ENCODE measurements around the gene ZNF354B. TPM values are rescaled to one million over a fixed set of nuclear protein-coding genes. Genes with fewer than 3 reads are reported as not detected.

ZNF354B gene
- total and polyA plus RNA-seq, 2 of the 13 experiments (the other 11 are each of a cell fraction or from before 2014, with no cell fraction given): 7.8 to 10.3 TPM

- peak; percentile 93 for TF ChIP-seq ZNF687 (CRISPR knock-in tag; IDR thresholded peaks at IDR 0.05)
- TF ChIP-seq ZNF251 (CRISPR knock-in tag; IDR thresholded peaks at IDR 0.05): no peak
- peak; percentile 69; the same call in 1 of the 2 replicates for TF ChIP-seq KDM3A (CRISPR knock-in tag; IDR thresholded peaks at IDR 0.05; ENCODE audit: low read depth)
- no peak for TF ChIP-seq EED (CRISPR knock-in tag; IDR thresholded peaks at IDR 0.05)
- TF ChIP-seq ETS1 (CRISPR knock-in tag; IDR thresholded peaks at IDR 0.05): peak; percentile 86
- TF ChIP-seq SAP130 (CRISPR knock-in tag; IDR thresholded peaks at IDR 0.05; ENCODE audit: low read depth): peak; percentile 87
- TF ChIP-seq TAF15 (IDR thresholded peaks at IDR 0.05; ENCODE audit: low read depth, low read length, poor library complexity, severe bottlenecking): no peak
- peak; percentile 57; the same call in 1 of the 2 replicates for TF ChIP-seq CHD2 (IDR thresholded peaks at IDR 0.05; ENCODE audit: low read depth, low read length)
- TF ChIP-seq ZNF451 (CRISPR knock-in tag; IDR thresholded peaks at IDR 0.05): no peak
- TF ChIP-seq TOPORS (CRISPR knock-in tag; IDR thresholded peaks at IDR 0.05): no peak
- TF ChIP-seq PHF21A (CRISPR knock-in tag; IDR thresholded peaks at IDR 0.05): peak; percentile 76
- no peak for TF ChIP-seq SIX1 (CRISPR knock-in tag; IDR thresholded peaks at IDR 0.05; ENCODE audit: borderline replicate concordance)
- peak; percentile 44; the same call in 1 of the 2 replicates for TF ChIP-seq NCOA2 (CRISPR knock-in tag; IDR thresholded peaks at IDR 0.05)
- TF ChIP-seq ZNF256 (CRISPR knock-in tag; conservative IDR thresholded peaks at IDR 0.05): no peak
- peak; percentile 93 for TF ChIP-seq ZNF574 (CRISPR knock-in tag; IDR thresholded peaks at IDR 0.05)
- TF ChIP-seq ZNF282 (IDR thresholded peaks at IDR 0.05; ENCODE audit: partially characterized antibody): no peak
- peak; percentile 57; the same call in 1 of the 2 replicates for TF ChIP-seq IRF9 (CRISPR knock-in tag; IDR thresholded peaks at IDR 0.05; ENCODE audit: borderline replicate concordance)
- TF ChIP-seq JARID2 (CRISPR knock-in tag; IDR thresholded peaks at IDR 0.05; ENCODE audit: insufficient replicate concordance): no peak
- TF ChIP-seq ZNF441 (CRISPR knock-in tag; IDR thresholded peaks at IDR 0.05; ENCODE audit: borderline replicate concordance): peak; percentile 88
- TF ChIP-seq ZNF138 (CRISPR knock-in tag; IDR thresholded peaks at IDR 0.05; ENCODE audit: low read depth): no peak
- no peak for TF ChIP-seq NCOR1 (IDR thresholded peaks at IDR 0.05; ENCODE audit: borderline replicate concordance, low read length)
Measured at GRCh38 chr5:178859625-178860521, at the start of gene ZNF354B (continued).

Data from HepG2 (cell line).